Mesodermal cell (in vitro differentiated cells): ENCODE results near the gene ARHGEF11.
"Not testable (repeated sequence)": the region's sequence is repeated elsewhere in the genome, so short reads cannot be mapped to it uniquely, and the experiment has no call there.

Source experiments
- H3K27ac ChIP-seq: 2 replicates; pipeline ENCODE4 v1.7.0; 2013; ENCODE audit warnings: mild to moderate bottlenecking, low read depth, low read length, moderate library complexity; ENCODE audit not compliant: severe bottlenecking
- H3K36me3 ChIP-seq: 2 replicates; pipeline ENCODE4 v1.7.1; 2013; ENCODE audit warnings: mild to moderate bottlenecking, low read length, moderate library complexity; ENCODE audit not compliant: control insufficient read depth, insufficient read depth
- H3K4me1 ChIP-seq: one replicate; pipeline ENCODE4 v1.7.1; 2013; ENCODE audit warnings: mild to moderate bottlenecking, low read length; ENCODE audit not compliant: insufficient read depth, control insufficient read depth, poor library complexity, severe bottlenecking
- H3K4me3 ChIP-seq: 2 replicates; pipeline ENCODE4 v1.7.0; 2013; ENCODE audit warnings: low read length, control low read depth, mild to moderate bottlenecking; ENCODE audit not compliant: insufficient read depth, poor library complexity, severe bottlenecking; ENCODE audit errors: extremely low read depth
- H3K9me3 ChIP-seq: 2 replicates; pipeline ENCODE4 v1.7.1; 2013; ENCODE audit warnings: mild to moderate bottlenecking, low read length, moderate library complexity; ENCODE audit not compliant: control insufficient read depth
- WGBS, 2 experiments: methylation state at CpG; one replicate each; pipeline ENCODE4 v1.1.5; 2013; ENCODE audit warnings: missing lambda C conversion rate in 2 of 2; ENCODE audit not compliant: insufficient coverage in 2 of 2; 5-methylcytosine and 5-hydroxymethylcytosine counted together

The ARHGEF11 gene

GRCh38 chr1:156933136-156933535, 112.4 kb downstream of the ARHGEF11 start:
- Histone ChIP-seq H3K27ac (no peak overlapping the region), H3K9me3 (no peaks in the 10 kb centered on the region), H3K36me3 (peaks cover 26% of the 10 kb centered on the region), H3K4me1 (no peaks in the 10 kb centered on the region), H3K4me3 (no peak overlapping the region)
- 84 to 98% methylated on average over 4 to 5 of the region's 6 CpGs for WGBS, 2 experiments

GRCh38 chr1:156931974-156932710, 113.4 kb downstream of the ARHGEF11 start:
- WGBS, 2 experiments, result 69 to 78% methylated on average over 6 to 8 of the region's 8 CpGs

GRCh38 chr1:156931211-156931952, 114.2 kb downstream of the ARHGEF11 start:
- peaks cover 15% of the 10 kb centered on the region for H3K36me3 ChIP-seq
- WGBS, 2 experiments, result 89 to 93% methylated on average over 7 to 8 of the region's 11 CpGs
- H3K4me3 ChIP-seq, result no peak overlapping the region
- H3K27ac ChIP-seq, result no peak overlapping the region
- no peaks in the 10 kb centered on the region for H3K9me3 ChIP-seq
- H3K4me1 ChIP-seq, result peaks cover 5% of the 10 kb centered on the region

More at GRCh38 chr1:156931974-156932710, 113.4 kb downstream of the ARHGEF11 start:
- H3K27ac ChIP-seq, result no peak overlapping the region
- H3K4me3 ChIP-seq, result no peak overlapping the region
- H3K9me3 ChIP-seq, result no peaks in the 10 kb centered on the region
- H3K4me1 ChIP-seq, result peaks cover 1% of the 10 kb centered on the region
- H3K36me3 ChIP-seq, result peaks cover 22% of the 10 kb centered on the region

GRCh38 chr1:156930483-156930882, 115.1 kb downstream of the ARHGEF11 start:
- Histone ChIP-seq H3K4me3 (no peak overlapping the region), H3K9me3 (no peaks in the 10 kb centered on the region), H3K4me1 (peaks cover 5% of the 10 kb centered on the region), H3K27ac (no peak overlapping the region), H3K36me3 (peaks cover 8% of the 10 kb centered on the region)
- 53 to 58% methylated on average over 4 of the region's 4 CpGs for WGBS, 2 experiments

GRCh38 chr1:156929596-156930238, 115.8 kb downstream of the ARHGEF11 start:
- no peak overlapping the region for H3K4me3 ChIP-seq
- no peaks in the 10 kb centered on the region for H3K36me3 ChIP-seq
- WGBS, 2 experiments, result 79 to 90% methylated on average over 3 to 6 of the region's 6 CpGs
- H3K4me1 ChIP-seq, result peaks cover 5% of the 10 kb centered on the region
- no peaks in the 10 kb centered on the region for H3K9me3 ChIP-seq
- no peak overlapping the region for H3K27ac ChIP-seq

GRCh38 chr1:156928043-156928602, 117.4 kb downstream of the ARHGEF11 start:
- H3K27ac ChIP-seq, result no peak overlapping the region
- no peaks in the 10 kb centered on the region for H3K36me3 ChIP-seq
- peaks cover 10% of the 10 kb centered on the region for H3K4me1 ChIP-seq
- H3K9me3 ChIP-seq, result no peaks in the 10 kb centered on the region
- WGBS, 2 experiments, result 18 to 19% methylated on average over 3 of the region's 4 CpGs
- H3K4me3 ChIP-seq, result no peak overlapping the region

- WGBS, 2 experiments, result 2 to 3% methylated on average over 53 to 55 of the region's 64 CpGs
- Histone ChIP-seq H3K9me3 (no peaks in the 10 kb centered on the region), H3K36me3 (no peaks in the 10 kb centered on the region), H3K4me3 (peak overlapping the region; percentile 32), H3K4me1 (peaks cover 10% of the 10 kb centered on the region), H3K27ac (no peak overlapping the region)
These were observed 118.1 kb downstream of the ARHGEF11 start for GRCh38 chr1:156927215-156928042.

- 83 to 88% methylated on average over 6 of the region's 6 CpGs for WGBS, 2 experiments
These were observed 118.8 kb downstream of the ARHGEF11 start for GRCh38 chr1:156926695-156927094.

GRCh38 chr1:156926175-156926574, 119.4 kb downstream of the ARHGEF11 start:
- H3K9me3 ChIP-seq, result no peaks in the 10 kb centered on the region
- H3K4me1 ChIP-seq, result peaks cover 10% of the 10 kb centered on the region
- no peak overlapping the region for H3K4me3 ChIP-seq
- H3K36me3 ChIP-seq, result no peaks in the 10 kb centered on the region
- H3K27ac ChIP-seq, result no peak overlapping the region
- WGBS, 2 experiments, result 86 to 94% methylated on average over 3 of the region's 3 CpGs

More at GRCh38 chr1:156926695-156927094, 118.8 kb downstream of the ARHGEF11 start:
- not testable (repeated sequence) for H3K9me3 ChIP-seq, H3K36me3 ChIP-seq, H3K27ac ChIP-seq, H3K4me1 ChIP-seq, H3K4me3 ChIP-seq
